Endothelial cell of umbilical vein (primary cell): ENCODE measurements around the gene B3GAT1. TPM values are rescaled to one million over a fixed set of nuclear protein-coding genes. Genes with fewer than 3 reads are reported as not detected.

Source experiments
- BruUV-seq: library from RNA; stranded (reverse); fragments of 400-500 nt; replicated peaks from 2 replicates; lab custom pipeline; 2021; lab: Mats Ljungman, UMichigan
- CTCF ChIA-PET: fragments of 300-600, 350-600 bp; sonication (Branson Sonifier 250); formaldehyde crosslinking; loops from one replicate; lab custom pipeline; 2021; ENCODE audit warnings: antibody characterized with exemption, inconsistent platforms; lab: Charles Lee
- POLR2A ChIA-PET: fragments of 300-600, 350-600 bp; sonication (Branson Sonifier 250); formaldehyde crosslinking; loops from one replicate; lab custom pipeline; 2021; ENCODE audit warnings: antibody characterized with exemption, inconsistent platforms; lab: Charles Lee
- DNase-seq: peaks from one replicate; pipeline ENCODE4 v3.0.0-alpha.2; 2011; ENCODE audit warnings: low read depth, low spot score
- FAIRE-seq: peaks from 2 replicates; lab custom pipeline; 2011; peaks lifted over from hg19 to GRCh38; lab: Jason Lieb, UNC
- H2AFZ ChIP-seq: 2 replicates; pipeline ENCODE4 v1.6.0; 2012; ENCODE audit warnings: low read depth, low read length, control low read depth, inconsistent platforms
- H3K27ac ChIP-seq: 2 replicates; pipeline ENCODE4 v1.5.1; 2011; ENCODE audit warnings: low read depth, mild to moderate bottlenecking, control low read depth, low read length, moderate library complexity; ENCODE audit not compliant: insufficient read depth
- H3K27me3 ChIP-seq, 2 experiments: 2 replicates each; pipeline versions ENCODE4 v1.6.0 to v1.6.1; 2011; ENCODE audit warnings: low read length in 2 of 2, mixed read lengths in 1 of 2; ENCODE audit not compliant: control insufficient read depth in 2 of 2, insufficient read depth in 2 of 2
- H3K36me3 ChIP-seq, 2 experiments: 2 replicates in 1 of 2; 3 replicates in 1 of 2; pipeline ENCODE4 v1.5.1; 2011; ENCODE audit warnings: low read length in 2 of 2, mild to moderate bottlenecking in 1 of 2, moderate library complexity in 1 of 2; ENCODE audit not compliant: control insufficient read depth in 2 of 2, insufficient read depth in 2 of 2; ENCODE audit errors: extremely low read depth in 1 of 2
- H3K4me1 ChIP-seq: 3 replicates; pipeline ENCODE4 v1.5.1; 2011; ENCODE audit warnings: mild to moderate bottlenecking, low read length; ENCODE audit not compliant: control insufficient read depth, insufficient read depth; ENCODE audit errors: extremely low read depth
- H3K4me2 ChIP-seq: 2 replicates; pipeline ENCODE4 v1.6.1; 2011; ENCODE audit warnings: low read length, control low read depth, mixed read lengths; ENCODE audit not compliant: insufficient read depth
- H3K4me3 ChIP-seq, 3 experiments: fragments of 200-600 bp in 1 of 3; sonication (generic), shearing (Covaris generic) in 1 of 3; replicated peaks in 1 of 3; 2 replicates each; pipeline ENCODE4 v1.5.1; 2011 to 2016; ENCODE audit warnings: control low read depth in 3 of 3, low read length in 3 of 3, mild to moderate bottlenecking in 2 of 3, inconsistent platforms in 1 of 3, low read depth in 1 of 3, moderate library complexity in 1 of 3; ENCODE audit not compliant: insufficient read depth in 1 of 3
- H3K79me2 ChIP-seq: 2 replicates; pipeline ENCODE4 v1.6.0; 2012; ENCODE audit warnings: low read length, inconsistent platforms; ENCODE audit not compliant: control insufficient read depth, insufficient read depth
- H3K9ac ChIP-seq: replicated peaks from 2 replicates; pipeline ENCODE3; 2011; ENCODE audit warnings: low read length, control low read depth; ENCODE audit not compliant: insufficient read depth; ENCODE audit errors: extremely low read depth
- H3K9me1 ChIP-seq: replicated peaks from 3 replicates; pipeline ENCODE4 v1.6.0; 2011; ENCODE audit warnings: mild to moderate bottlenecking, low read length; ENCODE audit not compliant: control insufficient read depth, insufficient read depth; ENCODE audit errors: extremely low read depth
- H3K9me3 ChIP-seq: replicated peaks from 2 replicates; pipeline ENCODE4 v1.5.1; 2012; ENCODE audit warnings: low read length, inconsistent platforms; ENCODE audit not compliant: control insufficient read depth, insufficient read depth
- H4K20me1 ChIP-seq: replicated peaks from 2 replicates; pipeline ENCODE3; 2011; ENCODE audit warnings: mild to moderate bottlenecking, low read length; ENCODE audit not compliant: control insufficient read depth, insufficient read depth; ENCODE audit errors: extremely low read depth
- EZH2 ChIP-seq: IDR thresholded peaks from 2 replicates; pipeline ENCODE4 v1.6.1; 2012; ENCODE audit warnings: borderline replicate concordance, low read depth, mild to moderate bottlenecking, moderate library complexity, low read length, inconsistent platforms; ENCODE audit not compliant: severe bottlenecking
- FOS ChIP-seq: IDR thresholded peaks from 2 replicates; pipeline ENCODE4 v1.6.1; 2011; ENCODE audit warnings: mild to moderate bottlenecking, low read length, moderate library complexity, borderline replicate concordance; ENCODE audit not compliant: insufficient read depth
- GATA2 ChIP-seq: IDR thresholded peaks from 2 replicates; pipeline ENCODE4 v1.7.0; 2011; ENCODE audit warnings: low read depth, mild to moderate bottlenecking, moderate library complexity, mixed read lengths, low read length; ENCODE audit not compliant: insufficient read length, insufficient read depth
- JUN ChIP-seq: IDR thresholded peaks from 2 replicates; pipeline ENCODE4 v1.6.1; 2011; ENCODE audit warnings: borderline replicate concordance, low read depth; ENCODE audit not compliant: insufficient read length, insufficient read depth
- MYC ChIP-seq: IDR thresholded peaks from one replicate; pipeline ENCODE4 v1.6.1; 2011; ENCODE audit warnings: mild to moderate bottlenecking, low read depth, low read length
- POLR2A ChIP-seq: IDR thresholded peaks from 2 replicates; pipeline ENCODE4 v1.6.1; 2012; ENCODE audit warnings: low read depth, mild to moderate bottlenecking, control low read depth, low read length
- POLR2AphosphoS5 ChIP-seq: IDR thresholded peaks from 2 replicates; pipeline ENCODE4 v1.6.1; 2012; ENCODE audit warnings: low read depth, mild to moderate bottlenecking, control low read depth, low read length, moderate library complexity; ENCODE audit not compliant: insufficient read depth
- dilution Hi-C: fragments of 300-500 bp; cut with MboI; formaldehyde crosslinking; loops from one replicate; pipeline ENCODE4 v1.15.0; 2019; ENCODE audit warnings: low sequenced_read_pairs; ENCODE audit not compliant: extremely low pct_ligation_motif_present
- intact Hi-C: fragments of 100-400 bp; cut with micrococcal nuclease; formaldehyde crosslinking; loops from one replicate; pipeline ENCODE4 v1.10.0; 2022
- polyA plus RNA-seq, 4 experiments: library from polyadenylated mRNA; depleted of rRNA in 3 of 4; stranded (reverse) in 3 of 4; unstranded in 1 of 4; fragments of >200 nt; gene quantifications; 2 replicates each; pipeline versions ENCODE4 v1.2.1 to v1.2.3, GENCODE V29; 2011 to 2012; ENCODE audit warnings: missing spikeins in 1 of 4
- total RNA-seq: library from RNA; stranded (reverse); gene quantifications from 2 replicates; pipeline ENCODE4 v1.2.3, GENCODE V29; 2021
- TF ChIP-seq, protein P1 (sequence below): IDR thresholded peaks from 2 replicates; pipeline ENCODE4 v1.6.1; 2011; ENCODE audit not compliant: insufficient read depth, insufficient read length
- TF ChIP-seq, protein P2 (sequence below), 2 donors: IDR thresholded peaks; 1 replicate in 1 of 2; 2 replicates in 1 of 2; pipeline ENCODE4 v1.5.1; 2011; ENCODE audit warnings: low read length in 2 of 2, mild to moderate bottlenecking in 2 of 2, moderate library complexity in 2 of 2, control low read depth in 1 of 2, inconsistent platforms in 1 of 2, low read depth in 1 of 2; ENCODE audit not compliant: insufficient read depth in 1 of 2; ENCODE audit errors: extremely low read depth in 1 of 2

B3GAT1 gene
- total and polyA plus RNA-seq, 2 donors (not counting 3 experiments of a cell fraction or from before 2014, with no cell fraction given) = 0.01 TPM; not detected in 1

DNA sequence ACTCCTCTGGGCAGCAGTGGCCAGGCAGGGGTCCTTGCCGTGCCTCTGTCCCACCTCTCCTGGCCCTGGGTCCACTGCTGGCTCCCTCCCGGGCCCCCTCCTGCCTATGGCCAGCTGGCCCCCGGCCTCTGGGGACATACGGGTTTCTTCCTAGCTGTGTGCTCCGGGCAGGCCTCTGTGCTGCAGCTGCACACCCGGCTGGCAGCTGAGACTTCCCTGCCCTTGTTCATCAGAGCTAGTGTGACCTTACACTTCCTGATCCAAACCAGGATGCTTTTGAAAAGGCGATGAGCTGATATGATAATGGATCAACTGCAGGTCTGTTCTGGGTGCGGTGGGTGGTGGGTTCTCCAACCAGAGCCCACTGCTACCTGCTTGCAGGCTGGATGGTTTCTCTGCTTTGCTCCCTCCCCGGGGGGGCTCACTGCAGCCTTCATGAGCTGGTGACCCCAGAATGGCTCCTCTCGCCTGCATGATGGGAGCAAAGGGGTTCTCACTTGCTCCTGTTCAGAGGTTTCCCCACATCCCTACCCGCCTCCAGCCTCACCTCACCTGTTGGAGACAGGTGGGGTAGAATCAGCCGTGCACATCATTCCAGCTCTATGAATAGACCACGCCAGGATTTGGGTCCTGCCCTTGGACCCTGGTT is 13.3 kb downstream of the B3GAT1 start:
- no peak for FAIRE-seq

More for the DNA sequence above, 13.3 kb downstream of the B3GAT1 start:
- Histone ChIP-seq H3K27me3 (no peaks in the 10 kb centered on the region), H3K4me1 (no peaks in the 10 kb centered on the region), H3K9ac (no peak overlapping the region), H3K4me3 (no peak overlapping the region), H3K9me1 (no peaks in the 10 kb centered on the region), H2AFZ (no peak overlapping the region), H3K79me2 (no peaks in the 10 kb centered on the region), H3K36me3 (no peaks in the 10 kb centered on the region), H3K4me2 (no peak overlapping the region), H3K9me3 (no peaks in the 10 kb centered on the region), H3K27ac (no peak overlapping the region), H4K20me1 (no peaks in the 10 kb centered on the region)
- no peak for TF ChIP-seq JUN
- TF ChIP-seq, protein P1, sequence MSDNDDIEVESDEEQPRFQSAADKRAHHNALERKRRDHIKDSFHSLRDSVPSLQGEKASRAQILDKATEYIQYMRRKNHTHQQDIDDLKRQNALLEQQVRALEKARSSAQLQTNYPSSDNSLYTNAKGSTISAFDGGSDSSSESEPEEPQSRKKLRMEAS = no peak
- no peak for TF ChIP-seq MYC
- no peak for TF ChIP-seq FOS
- no peak for TF ChIP-seq POLR2AphosphoS5
- TF ChIP-seq, protein P2, sequence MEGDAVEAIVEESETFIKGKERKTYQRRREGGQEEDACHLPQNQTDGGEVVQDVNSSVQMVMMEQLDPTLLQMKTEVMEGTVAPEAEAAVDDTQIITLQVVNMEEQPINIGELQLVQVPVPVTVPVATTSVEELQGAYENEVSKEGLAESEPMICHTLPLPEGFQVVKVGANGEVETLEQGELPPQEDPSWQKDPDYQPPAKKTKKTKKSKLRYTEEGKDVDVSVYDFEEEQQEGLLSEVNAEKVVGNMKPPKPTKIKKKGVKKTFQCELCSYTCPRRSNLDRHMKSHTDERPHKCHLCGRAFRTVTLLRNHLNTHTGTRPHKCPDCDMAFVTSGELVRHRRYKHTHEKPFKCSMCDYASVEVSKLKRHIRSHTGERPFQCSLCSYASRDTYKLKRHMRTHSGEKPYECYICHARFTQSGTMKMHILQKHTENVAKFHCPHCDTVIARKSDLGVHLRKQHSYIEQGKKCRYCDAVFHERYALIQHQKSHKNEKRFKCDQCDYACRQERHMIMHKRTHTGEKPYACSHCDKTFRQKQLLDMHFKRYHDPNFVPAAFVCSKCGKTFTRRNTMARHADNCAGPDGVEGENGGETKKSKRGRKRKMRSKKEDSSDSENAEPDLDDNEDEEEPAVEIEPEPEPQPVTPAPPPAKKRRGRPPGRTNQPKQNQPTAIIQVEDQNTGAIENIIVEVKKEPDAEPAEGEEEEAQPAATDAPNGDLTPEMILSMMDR (IDR thresholded peaks at IDR 0.05; ENCODE audit: extremely low read depth in 1 of 2, insufficient read depth in 1 of 2, low read depth in 1 of 2, low read length in 2 of 2) = no peak
- TF ChIP-seq GATA2 = no peak
- TF ChIP-seq POLR2A = no peak
- TF ChIP-seq EZH2 = no peak
- no peak for DNase-seq
- dilution Hi-C loops (no loop called here), intact Hi-C loops (no loop called here)
- BruUV-seq = no TSS peak
- POLR2A ChIA-PET = no interaction called here
- CTCF ChIA-PET = no interaction called here
